Vagina (tissue), 2 donors: ENCODE data around the gene HOXB9. TPM values are rescaled to one million over a fixed set of nuclear protein-coding genes. Genes with fewer than 3 reads are reported as not detected.

Experiments used
- DNase-seq, 2 donors: peaks; one replicate each; pipeline ENCODE4 v3.0.0-alpha.2; 2017; ENCODE audit errors: extremely low spot score in 2 of 2
- H3K27ac ChIP-seq: fragments of 200-600 bp; sonication (generic); one replicate; pipeline ENCODE4 v1.5.1; 2019
- H3K27me3 ChIP-seq: fragments of 200-600 bp; sonication (generic); one replicate; pipeline ENCODE4 v1.5.1; 2019
- H3K36me3 ChIP-seq, 2 donors: fragments of 200-600 bp; sonication (generic); one replicate each; pipeline ENCODE4 v1.5.1; 2017 to 2019
- H3K4me1 ChIP-seq: fragments of 200-600 bp; sonication (generic); one replicate; pipeline ENCODE4 v1.5.1; 2019
- H3K4me3 ChIP-seq, 2 donors: fragments of 200-600 bp; sonication (generic); 1 replicate in 1 of 2; 2 replicates in 1 of 2; pipeline ENCODE4 v1.5.1; 2016 to 2019
- H3K9me3 ChIP-seq: fragments of 200-600 bp; sonication (generic); one replicate; pipeline ENCODE4 v1.5.1; 2019
- POLR2A ChIP-seq, 2 donors: fragments of 450-650 bp; IDR thresholded peaks; one replicate each; pipeline ENCODE4 v1.6.1; 2017; ENCODE audit warnings: antibody characterized with exemption in 2 of 2, mild to moderate bottlenecking in 2 of 2, moderate library complexity in 2 of 2
- POLR2AphosphoS5 ChIP-seq, 2 donors: sonication (generic); formaldehyde crosslinking; IDR thresholded peaks; one replicate each; pipeline ENCODE4 v1.9.0; 2017; ENCODE audit warnings: antibody characterized with exemption in 2 of 2, mild to moderate bottlenecking in 2 of 2, low read depth in 1 of 2; ENCODE audit not compliant: insufficient read depth in 1 of 2
- intact Hi-C: fragments of 100-400 bp; cut with DNase I; formaldehyde crosslinking; loops from one replicate; pipeline ENCODE4 v1.15.1; 2023
- total RNA-seq: library from RNA; depleted of rRNA; stranded (reverse); fragments of >200 nt; gene quantifications from one replicate; pipeline ENCODE4 v1.2.3, GENCODE V29; 2016
- TF ChIP-seq, protein P1 (sequence below), 3 experiments: fragments of 450-650 bp in 2 of 3; fragments of 200-600 bp in 1 of 3; sonication (generic) in 1 of 3; IDR thresholded peaks; one replicate each; pipeline ENCODE4 v1.5.1; 2017 to 2019; ENCODE audit warnings: antibody characterized with exemption in 3 of 3, mild to moderate bottlenecking in 2 of 3, moderate library complexity in 2 of 3

Gene HOXB9
- total RNA-seq = not detected

GRCh38 chr17:48626245-48627117 is at the start of gene HOXB9:
Gene HOXB9 (minus strand): TSS chr17:48626358. CDS start chr17:48626269, 89 bp downstream.
- no peak within 1 kb of the TSS for H3K27ac ChIP-seq
- no peak for DNase-seq
- peaks cover 13% of the 10 kb centered on the region for H3K27me3 ChIP-seq
- H3K9me3 ChIP-seq = no peaks in the 10 kb centered on the region
- H3K4me3 ChIP-seq = peak within 1 kb of the TSS; percentile 35 to 42
- TF ChIP-seq POLR2AphosphoS5 (IDR thresholded peaks at IDR 0.05; ENCODE audit: insufficient read depth in 1 of 2, low read depth in 1 of 2) (no peak), POLR2A (IDR thresholded peaks at IDR 0.05) (no peak)
- TF ChIP-seq, protein P1, sequence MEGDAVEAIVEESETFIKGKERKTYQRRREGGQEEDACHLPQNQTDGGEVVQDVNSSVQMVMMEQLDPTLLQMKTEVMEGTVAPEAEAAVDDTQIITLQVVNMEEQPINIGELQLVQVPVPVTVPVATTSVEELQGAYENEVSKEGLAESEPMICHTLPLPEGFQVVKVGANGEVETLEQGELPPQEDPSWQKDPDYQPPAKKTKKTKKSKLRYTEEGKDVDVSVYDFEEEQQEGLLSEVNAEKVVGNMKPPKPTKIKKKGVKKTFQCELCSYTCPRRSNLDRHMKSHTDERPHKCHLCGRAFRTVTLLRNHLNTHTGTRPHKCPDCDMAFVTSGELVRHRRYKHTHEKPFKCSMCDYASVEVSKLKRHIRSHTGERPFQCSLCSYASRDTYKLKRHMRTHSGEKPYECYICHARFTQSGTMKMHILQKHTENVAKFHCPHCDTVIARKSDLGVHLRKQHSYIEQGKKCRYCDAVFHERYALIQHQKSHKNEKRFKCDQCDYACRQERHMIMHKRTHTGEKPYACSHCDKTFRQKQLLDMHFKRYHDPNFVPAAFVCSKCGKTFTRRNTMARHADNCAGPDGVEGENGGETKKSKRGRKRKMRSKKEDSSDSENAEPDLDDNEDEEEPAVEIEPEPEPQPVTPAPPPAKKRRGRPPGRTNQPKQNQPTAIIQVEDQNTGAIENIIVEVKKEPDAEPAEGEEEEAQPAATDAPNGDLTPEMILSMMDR (IDR thresholded peaks at IDR 0.05) = no peak
- H3K36me3 ChIP-seq = no peaks in the 10 kb centered on the region
- intact Hi-C loops = no loop called here
- H3K4me1 ChIP-seq = peaks cover 25% of the 10 kb centered on the region

GRCh38 chr17:48672340-48672739 is 46.2 kb upstream of the HOXB9 start:
- H3K4me1 ChIP-seq = peaks cover 7% of the 10 kb centered on the region
- no peak for TF ChIP-seq POLR2AphosphoS5 (IDR thresholded peaks at IDR 0.05; ENCODE audit: insufficient read depth in 1 of 2, low read depth in 1 of 2)
- TF ChIP-seq, protein P1 (IDR thresholded peaks at IDR 0.05) = no peak
- no peak for TF ChIP-seq POLR2A (IDR thresholded peaks at IDR 0.05)
- H3K9me3 ChIP-seq = no peaks in the 10 kb centered on the region
- intact Hi-C loops = loop anchor here (10.0 kb wide), 1 partner anchor 112 kb away; no protein-coding TSS in a partner anchor
- H3K36me3 ChIP-seq = no peaks in the 10 kb centered on the region
- no peak for DNase-seq
- H3K27ac ChIP-seq = no peak overlapping the region
- no peaks in the 10 kb centered on the region for H3K27me3 ChIP-seq
- peak overlapping the region in 1 of 2 donors; percentile 21 for H3K4me3 ChIP-seq

DNA sequence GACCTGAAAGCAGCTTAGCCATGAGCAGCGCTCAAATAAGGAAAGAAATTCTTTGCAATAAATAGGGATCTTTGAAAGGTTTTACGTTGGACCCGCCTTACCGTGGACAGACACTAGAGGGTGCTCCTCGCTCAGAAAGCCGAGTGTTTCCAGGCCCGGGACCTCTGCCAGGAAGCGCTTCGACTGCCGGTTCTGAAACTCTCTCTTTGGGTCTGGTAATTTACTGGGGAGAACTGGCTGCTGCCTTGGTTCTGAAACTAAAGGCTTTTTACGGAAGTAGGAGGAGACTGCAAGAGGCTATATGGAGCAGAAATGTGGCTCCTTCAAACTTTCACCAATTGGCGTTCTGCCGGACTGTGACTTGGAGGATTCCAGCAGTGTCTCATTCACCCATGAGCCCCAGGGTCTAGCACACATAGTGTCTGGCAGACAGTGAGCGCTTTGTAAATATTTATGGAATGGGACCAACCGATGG is 45.6 kb upstream of the HOXB9 start:
- TF ChIP-seq, protein P1 (IDR thresholded peaks at IDR 0.05) = peak; percentile 58 to 78 (median 77)
- no peak for TF ChIP-seq POLR2AphosphoS5 (IDR thresholded peaks at IDR 0.05; ENCODE audit: insufficient read depth in 1 of 2, low read depth in 1 of 2)
- Histone ChIP-seq H3K9me3 (no peaks in the 10 kb centered on the region), H3K27ac (no peak overlapping the region), H3K4me3 (peak overlapping the region; percentile 18 to 21), H3K4me1 (peaks cover 7% of the 10 kb centered on the region), H3K27me3 (no peaks in the 10 kb centered on the region), H3K36me3 (no peaks in the 10 kb centered on the region)
- intact Hi-C loops = loop anchor here (10.0 kb wide), 1 partner anchor 113 kb away; no protein-coding TSS in a partner anchor
- no peak for DNase-seq

DNA sequence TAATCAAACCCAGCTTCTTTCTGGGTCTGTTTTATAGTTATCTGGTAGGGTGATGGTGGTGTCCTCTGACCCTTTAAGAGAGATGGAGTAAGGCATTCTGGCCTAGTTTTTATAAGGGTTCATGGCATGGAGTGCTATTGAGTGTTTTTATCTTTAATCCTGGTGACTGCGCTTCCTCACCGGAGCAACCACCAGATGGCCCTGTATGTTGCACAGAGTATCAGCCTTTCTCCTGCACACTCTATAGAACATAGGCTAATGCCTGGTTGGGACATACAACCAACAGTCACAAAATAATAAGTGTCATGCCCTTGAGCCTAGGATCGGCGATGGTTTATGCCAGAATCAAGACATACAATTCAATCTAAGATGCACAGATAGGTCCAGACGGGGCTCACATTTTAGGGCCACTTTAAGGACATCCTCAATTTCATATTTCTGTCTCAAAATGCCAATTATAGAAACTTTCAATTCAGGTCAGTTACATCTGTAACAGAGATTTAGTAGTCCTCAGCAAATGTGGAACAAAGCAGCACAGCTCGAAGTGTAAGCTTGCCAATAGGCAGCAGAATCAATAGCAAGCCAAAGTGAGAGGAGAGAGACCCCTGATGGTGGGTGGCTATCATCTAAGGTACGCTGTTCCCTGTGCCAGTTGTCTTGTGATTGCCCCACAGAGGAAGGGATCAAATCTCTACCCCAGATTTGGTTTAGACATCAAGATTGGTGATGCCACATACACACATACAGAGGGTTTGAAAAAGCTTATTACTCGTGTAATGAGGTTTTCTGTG is 37.2 kb upstream of the HOXB9 start:
- no peak for DNase-seq
- intact Hi-C loops = no loop called here
- Histone ChIP-seq H3K27ac (no peak overlapping the region), H3K4me1 (no peaks in the 10 kb centered on the region), H3K27me3 (no peaks in the 10 kb centered on the region), H3K9me3 (no peaks in the 10 kb centered on the region), H3K36me3 (no peaks in the 10 kb centered on the region), H3K4me3 (no peak overlapping the region)
- TF ChIP-seq POLR2AphosphoS5 (IDR thresholded peaks at IDR 0.05; ENCODE audit: insufficient read depth in 1 of 2, low read depth in 1 of 2) = no peak
- TF ChIP-seq POLR2A (IDR thresholded peaks at IDR 0.05) = no peak
- TF ChIP-seq, protein P1 (IDR thresholded peaks at IDR 0.05) = no peak
